OCI-LY7 (cell line): ENCODE data around the gene DHODH.
A peak's percentile ranks its signal among the peaks of the same experiment; 100 is the strongest.

Source experiments
- EZH2phosphoT487 ChIP-seq: fragments of 200-600 bp; sonication (generic); IDR thresholded peaks from 2 replicates; pipeline ENCODE4 v1.6.1; 2018; ENCODE audit warnings: low read depth, borderline replicate concordance, mild to moderate bottlenecking, mixed run types, antibody characterized with exemption, low read length, moderate library complexity, mixed read lengths
- TF ChIP-seq, protein P1 (sequence below): fragments of 200-600 bp; sonication (generic); conservative IDR thresholded peaks from 2 replicates; pipeline ENCODE4 v1.5.1; 2014; ENCODE audit warnings: mild to moderate bottlenecking, antibody characterized with exemption, low read length, moderate library complexity, mixed read lengths

GRCh38 chr16:72066747-72067146 is 58.2 kb downstream of the DHODH start:
- TF ChIP-seq, protein P1, sequence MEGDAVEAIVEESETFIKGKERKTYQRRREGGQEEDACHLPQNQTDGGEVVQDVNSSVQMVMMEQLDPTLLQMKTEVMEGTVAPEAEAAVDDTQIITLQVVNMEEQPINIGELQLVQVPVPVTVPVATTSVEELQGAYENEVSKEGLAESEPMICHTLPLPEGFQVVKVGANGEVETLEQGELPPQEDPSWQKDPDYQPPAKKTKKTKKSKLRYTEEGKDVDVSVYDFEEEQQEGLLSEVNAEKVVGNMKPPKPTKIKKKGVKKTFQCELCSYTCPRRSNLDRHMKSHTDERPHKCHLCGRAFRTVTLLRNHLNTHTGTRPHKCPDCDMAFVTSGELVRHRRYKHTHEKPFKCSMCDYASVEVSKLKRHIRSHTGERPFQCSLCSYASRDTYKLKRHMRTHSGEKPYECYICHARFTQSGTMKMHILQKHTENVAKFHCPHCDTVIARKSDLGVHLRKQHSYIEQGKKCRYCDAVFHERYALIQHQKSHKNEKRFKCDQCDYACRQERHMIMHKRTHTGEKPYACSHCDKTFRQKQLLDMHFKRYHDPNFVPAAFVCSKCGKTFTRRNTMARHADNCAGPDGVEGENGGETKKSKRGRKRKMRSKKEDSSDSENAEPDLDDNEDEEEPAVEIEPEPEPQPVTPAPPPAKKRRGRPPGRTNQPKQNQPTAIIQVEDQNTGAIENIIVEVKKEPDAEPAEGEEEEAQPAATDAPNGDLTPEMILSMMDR = peak; percentile 83
- TF ChIP-seq EZH2phosphoT487 = no peak
